Measurements from ENCODE around the gene SGCA.

SGCA gene

DNA sequence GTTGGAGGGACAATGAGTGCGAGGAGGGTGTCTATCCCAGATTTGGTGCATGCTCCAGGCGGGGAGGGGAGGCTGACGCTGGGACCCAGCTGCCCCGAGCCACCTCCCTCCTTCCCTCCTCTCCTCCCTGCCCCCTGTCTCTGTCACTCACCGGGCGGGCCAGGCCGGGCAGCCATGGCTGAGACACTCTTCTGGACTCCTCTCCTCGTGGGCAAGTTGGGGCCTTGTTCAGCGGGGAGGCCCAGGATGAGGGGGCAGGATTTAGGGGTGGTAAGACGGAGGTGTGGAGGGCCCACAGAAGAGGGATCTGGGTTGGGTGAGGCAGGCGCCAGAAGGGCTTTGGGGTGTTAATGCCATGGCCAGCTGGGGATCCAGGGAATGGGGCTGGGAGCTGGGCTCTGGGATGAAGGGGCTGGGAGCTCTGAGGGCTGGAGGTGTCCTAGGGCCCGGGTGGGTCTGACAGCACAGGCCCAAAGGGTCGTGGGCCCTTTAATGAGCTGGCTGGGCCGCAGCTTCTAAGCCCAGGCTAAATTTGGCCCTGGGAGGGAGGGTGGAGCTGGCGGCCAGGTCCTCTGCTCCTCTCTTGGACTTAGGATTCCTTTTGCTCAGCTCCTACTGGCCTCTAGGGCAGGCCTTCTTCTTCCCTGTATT lies at the start of gene SGCA:
TSS of gene SGCA (plus strand) at position 139 of the 651 bp plus-strand sequence. CDS start at position 175, 36 bp downstream.
- no peak for DNase-seq

DNA sequence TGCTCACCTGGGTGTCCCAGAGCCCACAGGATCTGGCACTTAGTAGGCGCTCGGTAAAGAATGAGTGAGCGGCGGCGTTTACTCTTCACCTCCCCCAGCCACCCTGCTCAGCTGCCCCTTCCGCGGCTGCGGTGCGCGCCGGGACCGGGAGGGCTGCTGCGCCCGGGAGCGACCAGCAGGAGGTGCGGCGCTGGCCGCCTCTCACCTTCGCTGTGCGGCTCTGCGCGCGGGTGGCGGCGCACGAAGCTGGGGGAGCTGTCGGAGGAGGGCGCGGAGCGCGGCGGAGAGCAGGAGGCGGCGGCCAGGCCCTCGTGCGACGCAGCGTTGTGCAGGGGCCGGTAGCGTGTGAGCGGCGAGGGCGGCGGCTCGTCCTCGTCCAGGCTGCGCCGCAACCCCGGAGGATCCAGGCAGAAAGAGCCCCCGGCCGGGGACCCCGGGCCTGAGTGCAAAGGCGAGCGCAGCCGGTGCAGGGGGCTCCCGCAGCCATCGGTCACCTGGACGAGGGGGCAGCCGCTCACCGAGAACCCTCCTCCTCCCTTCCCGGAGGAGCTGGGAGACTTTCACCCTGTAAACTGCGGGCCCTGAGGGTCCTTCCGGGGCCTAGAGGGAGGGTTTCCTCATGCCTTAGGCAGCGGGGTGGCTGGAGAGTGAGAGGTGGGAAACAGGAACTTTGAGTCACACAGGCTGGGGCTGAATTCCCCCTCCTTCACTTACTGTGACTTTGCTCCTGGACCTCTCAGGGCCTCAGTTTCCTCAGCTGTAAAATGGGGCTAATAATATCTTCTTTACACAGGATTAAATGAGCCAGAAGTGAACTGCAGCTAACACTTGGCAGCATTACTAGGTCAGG lies 48.4 kb upstream of the SGCA start:
- DNase-seq: no peak

DNA sequence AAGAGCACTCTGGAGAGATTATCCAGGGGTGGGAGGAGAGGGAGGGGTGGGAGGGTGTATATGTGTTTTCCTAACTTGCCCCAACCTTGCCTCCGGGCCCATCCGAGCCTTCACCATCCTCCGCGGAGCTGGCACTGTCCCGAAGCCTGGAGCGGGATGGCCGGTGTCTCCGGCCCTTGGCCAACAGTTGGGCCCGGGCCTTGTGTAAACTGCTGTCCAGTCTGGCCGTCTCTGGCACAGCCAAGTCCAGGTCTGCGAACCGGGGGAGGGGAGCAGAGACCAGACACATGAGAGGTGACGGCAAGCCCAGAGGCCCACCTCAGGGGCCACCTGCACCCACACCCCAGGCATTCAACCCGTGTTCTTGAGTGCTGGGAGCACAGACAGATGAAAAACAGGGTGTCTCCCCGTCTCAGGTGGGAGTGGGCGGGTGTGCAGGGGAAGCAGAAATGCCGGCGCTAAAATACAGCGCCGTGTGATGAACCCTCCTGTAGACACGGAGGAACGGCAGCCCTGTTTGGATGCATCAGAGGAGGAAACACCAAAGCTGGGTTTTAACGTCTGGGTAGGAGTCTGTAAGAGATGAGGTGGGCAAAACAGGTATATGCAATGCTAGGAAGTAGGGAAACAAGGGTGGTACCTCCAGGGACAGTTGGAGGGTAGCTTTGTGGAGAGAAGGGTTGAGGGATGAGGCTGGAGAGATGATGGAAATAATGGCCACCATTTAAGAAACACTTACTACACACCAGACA lies 47.6 kb upstream of the SGCA start:
- no peak for DNase-seq

DNA sequence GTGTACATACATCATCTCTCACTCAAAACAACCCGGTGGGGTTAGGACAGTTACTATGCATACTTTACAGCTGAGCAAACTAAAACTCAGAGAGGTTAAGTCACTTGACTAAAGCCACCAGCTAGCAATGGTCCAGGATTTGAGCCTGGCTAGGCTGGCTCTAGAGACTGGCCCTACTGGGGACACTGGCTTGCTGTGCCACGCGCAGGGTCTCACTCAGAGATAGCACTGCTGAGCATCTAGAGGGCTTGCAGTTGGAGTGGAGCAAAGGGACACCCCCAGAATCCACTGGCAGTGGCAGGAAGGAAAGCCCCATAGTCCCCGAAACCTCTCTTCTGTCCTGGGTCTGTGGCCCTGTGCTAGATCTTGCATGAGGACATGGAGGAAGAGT lies 47.0 kb upstream of the SGCA start:
- no peak for DNase-seq

DNA sequence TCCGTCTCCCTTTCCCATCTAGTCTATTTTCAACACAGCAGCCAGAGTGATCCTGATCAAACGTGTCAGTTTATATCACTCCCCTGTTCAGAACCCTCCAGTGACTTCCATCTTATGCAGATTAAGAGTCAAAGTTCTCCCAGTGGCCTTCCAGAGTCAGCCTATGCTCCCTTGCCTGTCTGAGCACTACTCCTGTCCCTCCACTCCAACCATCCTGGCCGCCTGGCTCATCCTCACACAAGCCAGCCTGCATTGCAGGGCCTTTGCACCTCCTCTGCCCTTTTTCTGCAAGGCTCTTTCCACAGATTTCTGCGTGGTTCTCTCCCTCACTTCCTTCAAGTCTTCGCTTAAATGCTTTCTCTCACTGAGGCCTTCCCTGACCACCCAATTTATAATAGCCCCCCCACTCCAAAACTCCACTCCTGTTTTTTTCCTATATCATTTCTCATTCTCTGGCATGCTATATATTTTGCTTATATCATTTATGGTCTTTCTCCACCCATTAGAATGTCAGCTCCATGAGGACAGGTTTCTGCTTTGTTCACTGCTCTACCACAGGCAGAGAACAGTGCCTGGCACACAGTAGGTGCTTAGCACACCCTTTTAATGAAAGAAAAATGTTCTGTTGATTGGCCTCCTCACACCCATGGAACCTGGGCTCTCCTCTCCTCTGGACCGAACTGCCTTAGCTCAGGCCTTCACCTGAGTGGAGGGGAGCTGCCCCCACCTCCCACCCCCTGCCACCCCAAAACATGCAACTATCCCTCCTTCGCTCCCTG lies 45.1 kb upstream of the SGCA start:
- no peak for DNase-seq

DNA sequence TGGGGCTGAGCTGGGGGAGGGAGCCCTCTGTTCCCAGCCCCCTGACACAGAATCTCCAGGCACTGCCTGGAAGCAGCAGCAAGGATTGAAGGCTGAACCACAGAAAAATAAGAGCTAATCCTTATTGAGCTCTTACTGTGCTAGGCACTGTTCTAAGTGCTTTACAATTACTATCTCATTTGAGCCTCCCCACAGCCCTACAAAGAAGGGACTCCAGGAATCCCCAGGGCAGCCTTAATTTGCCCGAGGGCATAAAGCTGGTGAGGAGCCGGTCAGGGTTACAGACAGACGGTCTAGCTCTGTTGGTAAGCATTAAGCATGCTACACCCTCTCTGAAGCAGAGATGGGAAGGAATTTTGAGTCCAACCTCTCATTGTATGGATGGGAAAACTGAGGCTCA lies 42.9 kb upstream of the SGCA start:
- no peak for DNase-seq

DNA sequence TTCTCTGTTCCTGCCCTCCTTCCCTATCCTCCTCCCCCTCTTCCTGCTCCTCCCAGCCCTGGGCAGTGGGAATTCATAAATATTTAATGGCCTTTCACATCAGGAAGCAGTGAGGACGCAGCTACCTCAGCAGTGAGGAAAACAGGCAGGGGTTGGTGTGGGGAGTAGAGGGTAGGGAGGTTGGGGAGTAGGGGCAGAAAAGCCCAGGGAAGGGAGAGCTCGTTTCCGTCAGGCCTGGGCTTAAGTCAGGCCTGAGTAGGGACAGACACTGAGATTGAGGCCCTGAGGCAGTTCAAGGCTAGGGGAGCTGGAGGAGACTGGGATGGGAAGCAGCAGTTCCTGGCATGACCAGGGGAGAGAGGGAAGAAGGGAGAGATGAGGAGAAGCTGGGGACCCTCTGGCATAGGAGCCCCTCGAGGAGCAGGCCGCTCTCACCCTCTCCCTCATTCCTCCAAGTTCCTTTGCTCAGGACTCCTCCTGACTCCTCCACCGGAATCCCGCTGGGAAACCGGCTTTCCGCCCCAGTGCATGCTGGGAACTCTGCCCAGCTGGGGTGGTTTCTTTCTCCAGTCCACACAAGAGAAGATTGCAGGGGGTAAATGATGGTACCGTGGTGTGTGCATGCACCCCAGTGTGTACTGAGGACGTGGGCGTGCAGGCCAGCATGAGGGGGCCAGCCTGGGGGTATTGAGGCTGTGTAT lies 42.0 kb upstream of the SGCA start:
- DNase-seq: no peak

DNA sequence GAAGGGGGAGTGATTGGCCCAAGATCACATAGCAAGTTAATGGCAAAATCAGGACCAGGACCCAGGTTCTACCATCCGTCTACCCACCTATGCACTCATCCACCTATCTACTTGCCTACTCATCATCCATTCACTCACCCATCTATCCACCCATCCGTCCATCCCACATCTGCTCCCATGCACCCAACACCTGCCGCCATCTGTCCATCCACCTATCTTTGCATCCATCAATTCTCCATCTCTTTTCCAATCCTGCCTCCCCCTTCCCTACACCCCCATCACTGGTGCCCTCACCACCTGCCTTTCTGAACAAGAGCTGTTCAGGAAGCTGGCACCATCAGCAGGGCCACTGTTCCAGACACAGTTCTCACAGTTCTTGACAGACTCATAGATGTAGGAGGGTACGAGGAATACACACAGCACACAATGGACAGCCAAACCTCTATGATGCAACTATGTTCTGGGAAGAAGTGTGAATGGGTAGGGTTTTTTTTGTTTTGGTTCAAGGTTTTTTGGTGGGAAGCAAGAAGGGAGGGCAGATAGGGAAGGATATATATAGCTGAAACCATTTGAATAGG lies 40.3 kb upstream of the SGCA start:
- DNase-seq: no peak

DNA sequence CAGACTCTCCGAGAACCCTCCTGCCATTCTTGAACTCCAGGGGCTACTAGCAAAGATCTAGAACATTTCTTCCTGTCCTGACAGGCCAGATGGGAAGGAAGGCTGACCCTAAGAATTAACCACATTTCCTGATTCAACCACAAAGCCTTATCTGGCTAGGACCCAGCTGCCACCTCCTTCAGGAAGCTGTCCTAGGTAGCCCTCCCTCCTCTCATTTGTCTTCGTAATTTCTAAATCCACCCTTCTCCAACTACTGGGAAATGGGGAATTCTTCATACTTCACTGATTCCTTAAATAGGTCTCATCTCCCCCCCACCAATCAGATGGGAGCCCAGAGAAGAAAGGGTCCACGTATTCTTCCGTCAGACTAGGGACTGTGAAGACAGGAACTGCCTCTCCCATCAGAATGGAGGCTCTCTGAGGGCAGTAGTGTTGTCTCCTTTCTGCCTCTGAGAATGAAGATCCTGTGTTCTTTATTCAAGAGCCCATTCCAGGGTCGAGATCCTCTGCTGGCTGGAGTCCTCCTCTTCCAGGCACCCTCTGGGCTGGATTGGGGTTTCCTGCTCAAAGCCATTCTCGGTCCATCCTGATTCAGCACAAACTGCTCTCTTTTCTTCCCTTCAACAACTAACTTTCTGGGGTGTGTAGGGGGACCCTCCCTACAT lies 38.0 kb upstream of the SGCA start:
- no peak for DNase-seq

DNA sequence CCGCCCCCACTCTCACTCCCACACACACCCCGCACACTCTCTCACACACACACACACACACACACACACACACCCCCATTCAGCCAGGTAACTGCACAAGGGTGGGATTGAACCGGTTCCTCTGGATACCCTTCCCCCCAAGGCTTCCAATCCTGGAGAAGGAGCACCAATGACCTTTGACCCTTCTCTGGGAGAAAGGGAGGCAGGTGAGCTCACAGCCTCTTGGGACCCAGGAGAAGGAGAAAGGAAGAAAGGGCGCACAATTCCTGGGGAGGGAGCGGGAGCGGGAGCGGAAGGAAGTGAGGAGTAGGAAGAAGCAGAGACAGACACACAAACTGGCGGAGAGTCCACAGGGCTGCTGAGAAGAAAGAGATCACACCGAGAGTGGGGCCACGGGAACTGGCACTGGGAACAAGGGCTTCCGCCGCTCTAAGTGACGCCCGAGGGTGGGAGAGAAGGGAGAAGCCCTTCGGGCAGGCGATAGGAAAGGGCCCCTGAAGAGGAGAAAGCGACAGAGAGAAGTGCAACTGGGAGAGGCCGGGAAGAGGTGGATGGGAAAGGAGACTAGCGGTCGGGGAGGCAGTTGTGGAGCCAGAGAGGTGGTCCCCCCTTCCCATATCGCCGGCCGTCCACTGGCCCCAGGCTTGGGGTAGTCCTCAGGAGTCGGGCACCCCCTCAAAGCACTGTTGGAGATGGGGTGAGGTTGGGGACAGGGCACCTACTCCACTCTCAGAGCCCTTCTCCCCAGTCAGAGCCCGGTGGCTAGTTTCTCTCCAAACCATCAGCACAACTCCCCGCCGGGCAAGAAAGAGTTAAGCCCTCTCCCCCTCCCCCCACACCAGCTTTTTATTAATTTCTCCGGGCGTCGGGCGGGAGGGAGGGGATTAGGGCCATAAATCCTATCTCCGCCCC lies 37.1 kb upstream of the SGCA start:
- no peak for DNase-seq

DNA sequence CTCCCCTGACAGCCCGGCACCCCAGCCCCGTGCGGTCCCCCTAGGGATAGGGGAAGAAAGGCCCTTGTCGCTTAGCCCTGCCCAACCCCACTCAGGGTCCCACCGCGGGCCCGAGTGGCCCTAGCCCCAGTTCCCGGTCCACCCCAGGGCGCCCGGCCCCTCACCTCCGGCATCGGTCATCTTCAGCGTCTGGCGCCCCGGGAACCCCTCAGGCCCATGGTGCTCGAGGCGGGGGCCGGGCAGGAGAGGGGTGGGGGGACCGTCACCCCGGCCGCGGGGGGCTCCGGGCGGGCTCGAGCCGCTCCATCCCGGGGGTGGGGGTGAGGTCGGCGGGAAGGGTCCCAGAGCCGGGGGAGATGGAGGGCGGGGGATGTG lies 36.5 kb upstream of the SGCA start:
- DNase-seq: no peak

DNA sequence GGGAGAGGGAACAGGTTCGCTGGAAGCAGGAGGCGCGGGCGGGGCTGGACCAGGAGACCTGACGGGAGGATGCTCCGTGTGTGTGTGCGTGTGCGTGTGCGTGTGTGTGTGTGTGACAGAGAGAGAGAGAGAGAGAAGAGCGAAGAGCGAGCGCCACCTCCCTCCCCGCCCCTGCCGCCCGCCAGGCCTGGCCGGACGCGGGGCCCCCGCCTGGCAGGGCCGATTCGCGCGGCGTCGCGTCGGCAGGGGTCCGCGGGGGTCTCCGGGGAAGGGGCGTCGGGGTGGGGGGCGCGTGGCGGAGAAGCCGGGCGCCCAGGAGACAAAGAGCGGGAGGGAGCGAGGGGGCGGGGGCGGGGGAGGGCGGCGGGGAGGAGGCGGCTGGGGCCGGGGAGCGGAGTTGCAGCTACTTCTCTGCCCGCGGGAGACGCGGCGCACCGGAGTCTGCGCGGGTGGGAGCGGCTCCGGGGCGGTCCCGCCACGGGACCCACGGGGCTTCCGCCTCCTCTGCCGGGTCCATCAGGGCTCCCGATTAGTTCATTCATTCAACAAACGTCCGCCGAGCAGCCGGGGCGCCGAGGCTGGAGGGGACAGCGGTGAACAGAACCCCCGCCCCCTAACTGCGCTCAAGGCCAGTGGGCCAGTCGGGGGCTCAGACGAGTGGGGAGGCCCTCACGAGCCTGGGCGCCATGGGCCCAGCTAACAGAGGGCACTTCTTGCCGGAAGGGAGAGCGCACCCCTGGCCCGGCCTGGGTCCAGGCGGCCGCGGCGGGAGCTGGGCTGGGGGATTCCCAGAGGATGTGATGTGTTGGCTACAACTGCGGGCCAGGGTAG lies 35.9 kb upstream of the SGCA start, which contains the start of gene SAMD14:
TSS of gene SAMD14 (minus strand) at position 433 of the 831 bp plus-strand sequence. CDS start 5,201 bp downstream, outside the sequence.
- no peak for DNase-seq

DNA sequence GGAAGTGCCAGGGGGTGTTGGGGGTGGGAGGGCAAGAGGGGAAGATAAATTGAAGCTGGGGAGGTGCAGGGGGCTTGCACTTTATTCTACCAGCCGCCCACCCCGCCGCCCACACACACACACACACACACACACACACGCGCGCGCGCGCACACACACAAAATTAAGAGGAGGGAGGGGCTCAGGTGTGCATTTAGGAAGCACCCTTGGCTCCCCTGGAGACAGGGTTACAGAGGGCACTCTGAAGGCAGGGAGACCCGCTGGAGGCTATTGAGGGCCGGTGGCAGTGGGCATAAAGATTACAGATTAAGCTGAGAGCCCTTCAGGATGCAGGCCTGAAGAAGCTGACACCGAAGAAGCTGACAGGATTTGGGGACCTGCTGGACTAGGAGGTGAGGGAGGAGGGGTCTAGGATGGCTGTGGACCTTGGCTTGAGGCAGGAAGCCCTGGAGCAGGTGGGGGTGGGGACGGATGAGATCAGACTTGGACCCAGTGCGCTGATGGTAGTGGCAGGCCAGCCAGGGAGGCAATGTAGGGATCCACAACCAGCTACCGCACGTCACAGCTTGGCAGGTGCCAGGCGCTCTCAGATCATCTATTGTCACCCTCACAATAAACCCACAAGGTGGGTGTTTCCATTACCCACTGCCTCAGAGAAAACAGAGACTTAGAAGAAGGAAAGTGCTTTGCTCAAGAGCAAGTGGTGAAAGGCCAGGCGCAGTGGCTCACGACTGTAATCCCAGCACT lies 35.1 kb upstream of the SGCA start:
- DNase-seq: no peak

DNA sequence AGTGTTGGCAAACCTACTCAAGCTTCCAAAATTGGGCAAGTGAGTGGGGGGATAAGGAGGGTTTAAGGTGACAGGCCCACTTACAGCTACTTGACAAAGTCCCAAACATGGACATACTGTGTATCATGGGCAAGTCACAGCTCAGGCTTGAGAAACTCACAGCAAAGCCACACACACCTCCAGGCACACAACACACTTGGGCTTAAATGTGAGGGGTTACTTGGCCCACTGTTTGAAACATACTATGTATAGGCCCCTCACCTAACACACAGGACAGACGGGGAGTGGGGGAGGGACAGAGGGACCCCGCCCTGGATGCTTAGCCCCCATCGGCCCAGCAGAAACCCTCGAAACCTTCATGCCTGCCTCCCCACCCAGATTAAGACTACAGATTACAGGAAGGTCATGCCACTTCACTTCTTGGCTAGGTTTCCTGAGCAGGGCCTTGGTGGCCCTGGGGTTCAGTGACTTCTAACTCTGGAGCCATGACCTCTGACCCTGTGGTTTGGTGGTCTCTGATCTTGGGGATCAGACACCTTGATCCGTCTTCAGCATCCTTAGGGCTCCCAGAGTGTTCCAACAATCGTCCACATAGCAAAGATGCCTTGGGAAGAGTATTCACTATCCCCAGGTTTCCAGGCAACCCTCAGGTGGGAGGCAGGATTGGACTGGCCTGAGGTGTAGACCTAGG lies 33.6 kb upstream of the SGCA start:
- DNase-seq: no peak

DNA sequence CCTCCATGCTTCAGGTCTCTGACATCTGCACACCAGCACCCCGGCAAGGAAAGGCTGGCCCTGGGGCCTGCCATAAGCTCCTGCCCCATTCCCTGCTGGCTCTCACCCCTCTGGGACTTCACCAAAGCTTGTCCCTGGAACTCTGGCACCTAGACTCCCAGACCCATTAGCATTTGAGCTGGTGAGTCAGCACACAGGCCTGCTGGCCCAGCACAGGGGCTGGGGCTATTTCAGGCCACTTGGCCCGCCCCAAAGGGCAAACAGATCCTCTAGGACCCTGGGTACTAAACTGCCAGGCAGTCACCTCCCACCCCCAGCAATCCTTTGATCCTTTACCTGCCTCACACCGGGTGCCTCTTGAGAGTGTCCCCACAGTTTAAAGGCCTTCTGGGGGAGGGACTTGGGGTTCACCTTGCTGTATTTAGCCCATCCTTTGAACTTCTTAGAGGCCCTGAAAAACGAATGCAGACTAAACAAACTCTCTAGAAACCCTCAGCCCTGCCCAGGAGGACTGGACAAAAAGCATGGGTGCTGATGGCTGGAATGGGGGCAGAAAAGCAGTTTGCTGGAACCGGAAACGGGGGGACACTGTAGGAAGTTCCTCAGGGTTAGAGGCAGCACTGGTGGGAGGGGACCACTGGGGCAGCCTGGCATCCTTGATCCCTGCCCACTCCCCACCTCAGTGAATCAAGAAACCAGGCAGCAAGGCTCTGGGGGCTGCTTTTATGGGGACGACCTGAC lies 32.6 kb upstream of the SGCA start:
- no peak for DNase-seq

DNA sequence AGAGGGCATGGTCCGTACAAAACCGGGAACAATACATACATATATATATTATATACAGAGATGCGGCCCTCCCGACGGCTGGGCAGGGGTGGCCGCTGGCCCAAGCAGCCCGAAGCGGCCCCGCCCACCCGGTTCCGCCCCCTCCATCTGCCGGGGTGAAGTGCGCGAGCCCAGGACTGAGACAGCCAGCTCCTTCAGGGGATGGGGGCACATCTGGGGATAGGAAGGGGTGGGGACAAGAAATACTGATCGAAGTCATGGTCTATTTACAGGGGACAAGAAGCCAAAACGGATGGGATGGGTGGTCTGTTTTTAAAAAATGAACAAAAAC lies 32.1 kb upstream of the SGCA start:
- no peak for DNase-seq
